ENCODE data around the gene PIGV. TPM values are rescaled to one million over a fixed set of nuclear protein-coding genes. Genes with fewer than 3 reads are reported as not detected.

The PIGV gene
- total RNA-seq, 1 experiment from 2014 or later, result 9.9 TPM

- H3K9me3 Mint-ChIP-seq (ENCODE audit: low read depth, unreplicated experiment), result no peaks in the 10 kb centered on the region
- intact Hi-C loops (cut with micrococcal nuclease; ENCODE audit: unreplicated experiment), result no loop called here
- no peak for TF ChIP-seq CTCF (IDR thresholded peaks at IDR 0.05; ENCODE audit: unreplicated experiment)
- peaks cover 39% of the 10 kb centered on the region for H3K36me3 Mint-ChIP-seq (ENCODE audit: insufficient read depth, unreplicated experiment)
- peak overlapping the region; percentile 90 for H3K4me3 Mint-ChIP-seq (ENCODE audit: low read depth, unreplicated experiment)
- peak overlapping the region; percentile 93 for H3K27ac Mint-ChIP-seq (ENCODE audit: unreplicated experiment)
- H3K27me3 Mint-ChIP-seq (ENCODE audit: unreplicated experiment), result no peaks in the 10 kb centered on the region
- BruUV-seq (replicated peaks), result no TSS peak
- H3K4me1 Mint-ChIP-seq (ENCODE audit: low read depth, unreplicated experiment), result peaks cover 45% of the 10 kb centered on the region
- CTCF ChIA-PET, result interaction anchor here (2.6 kb wide), 2 partner anchors 110 to 185 kb away, joined by 10 to 23 read pairs; no protein-coding TSS in a partner anchor
- DNase-seq, result no peak
These were observed 407 bp upstream of the PIGV start for GRCh38 chr1:26787381-26787705.

- BruUV-seq (replicated peaks), result no TSS peak
- no peak for TF ChIP-seq CTCF (IDR thresholded peaks at IDR 0.05; ENCODE audit: unreplicated experiment)
- H3K27me3 Mint-ChIP-seq (ENCODE audit: unreplicated experiment), result no peaks in the 10 kb centered on the region
- DNase-seq, result no peak
- H3K27ac Mint-ChIP-seq (ENCODE audit: unreplicated experiment), result peak overlapping the region; percentile 93
- H3K36me3 Mint-ChIP-seq (ENCODE audit: insufficient read depth, unreplicated experiment), result peaks cover 37% of the 10 kb centered on the region
- intact Hi-C loops (cut with micrococcal nuclease; ENCODE audit: unreplicated experiment), result loop anchor here (2.0 kb wide), 1 partner anchor 84 kb away; no protein-coding TSS in a partner anchor
- CTCF ChIA-PET, result interaction anchor here (0.6 to 2.6 kb wide), 12 partner anchors 15 to 186 kb away, joined by 3 to 23 read pairs (median 5); no protein-coding TSS in a partner anchor
- H3K4me3 Mint-ChIP-seq (ENCODE audit: low read depth, unreplicated experiment), result peak overlapping the region; percentile 90
- H3K4me1 Mint-ChIP-seq (ENCODE audit: low read depth, unreplicated experiment), result peaks cover 37% of the 10 kb centered on the region
- H3K9me3 Mint-ChIP-seq (ENCODE audit: low read depth, unreplicated experiment), result no peaks in the 10 kb centered on the region
These were observed 700 bp downstream of the PIGV start for GRCh38 chr1:26788515-26788785.

- CTCF ChIA-PET, result interaction anchor here (0.6 to 2.6 kb wide), 13 partner anchors 16 to 190 kb away, joined by 3 to 23 read pairs (median 5); no protein-coding TSS in a partner anchor
- BruUV-seq (replicated peaks), result no TSS peak
- H3K27me3 Mint-ChIP-seq (ENCODE audit: unreplicated experiment), result no peaks in the 10 kb centered on the region
These were observed 1.3 kb downstream of the PIGV start for GRCh38 chr1:26788836-26789611.

GRCh38 chr1:26789612-26789865 is 1.8 kb downstream of the PIGV start:
- TF ChIP-seq CTCF (IDR thresholded peaks at IDR 0.05; ENCODE audit: unreplicated experiment), result no peak
- H3K27me3 Mint-ChIP-seq (ENCODE audit: unreplicated experiment), result no peaks in the 10 kb centered on the region
- peaks cover 29% of the 10 kb centered on the region for H3K4me1 Mint-ChIP-seq (ENCODE audit: low read depth, unreplicated experiment)
- DNase-seq, result no peak
- H3K9me3 Mint-ChIP-seq (ENCODE audit: low read depth, unreplicated experiment), result no peaks in the 10 kb centered on the region
- peaks cover 33% of the 10 kb centered on the region for H3K36me3 Mint-ChIP-seq (ENCODE audit: insufficient read depth, unreplicated experiment)
- intact Hi-C loops (cut with micrococcal nuclease; ENCODE audit: unreplicated experiment), result loop anchor here (1.0 to 2.0 kb wide), 2 partner anchors 85 to 187 kb away; no protein-coding TSS in a partner anchor
- no TSS peak for BruUV-seq (replicated peaks)
- no peak overlapping the region for H3K27ac Mint-ChIP-seq (ENCODE audit: unreplicated experiment)
- CTCF ChIA-PET, result interaction anchor here (1.3 to 2.6 kb wide), 5 partner anchors 97 to 190 kb away, joined by 3 to 23 read pairs (median 10); no protein-coding TSS in a partner anchor
- no peak overlapping the region for H3K4me3 Mint-ChIP-seq (ENCODE audit: low read depth, unreplicated experiment)

More at GRCh38 chr1:26788836-26789611, 1.3 kb downstream of the PIGV start:
- peak; percentile 81 for TF ChIP-seq CTCF (IDR thresholded peaks at IDR 0.05; ENCODE audit: unreplicated experiment)
- Mint-ChIP-seq H3K27ac (ENCODE audit: unreplicated experiment) (peak overlapping the region; percentile 93), H3K9me3 (ENCODE audit: low read depth, unreplicated experiment) (no peaks in the 10 kb centered on the region), H3K36me3 (ENCODE audit: insufficient read depth, unreplicated experiment) (peaks cover 33% of the 10 kb centered on the region), H3K4me1 (ENCODE audit: low read depth, unreplicated experiment) (peaks cover 34% of the 10 kb centered on the region), H3K4me3 (ENCODE audit: low read depth, unreplicated experiment) (peak overlapping the region; percentile 90)
- intact Hi-C loops (cut with micrococcal nuclease; ENCODE audit: unreplicated experiment), result loop anchor here (1.0 to 2.0 kb wide), 2 partner anchors 84 to 187 kb away; no protein-coding TSS in a partner anchor
- peak; percentile 83 for DNase-seq
